Neural cell (in vitro differentiated cells): ENCODE measurements around the gene SLC34A3. TPM values are rescaled to one million over a fixed set of nuclear protein-coding genes. Genes with fewer than 3 reads are reported as not detected.
A peak's percentile ranks its signal among the peaks of the same experiment; 100 is the strongest.

Experiments used
- H2AFZ ChIP-seq: fragments of 200-600, 300-800 bp; sonication (generic), shearing (Covaris generic); 2 replicates; pipeline ENCODE4 v1.6.0; 2014; ENCODE audit warnings: low read depth, mild to moderate bottlenecking, antibody characterized with exemption, low read length, moderate library complexity
- H3F3A ChIP-seq: fragments of 200-600 bp; shearing (Covaris generic); 2 replicates; pipeline ENCODE4 v1.6.1; 2016; ENCODE audit warnings: mild to moderate bottlenecking, moderate library complexity, mixed read lengths, antibody characterized with exemption, low read length; ENCODE audit not compliant: insufficient read depth, poor library complexity, severe bottlenecking
- H3K27ac ChIP-seq: fragments of 200-600, 300-800 bp; sonication (generic), shearing (Covaris generic); 2 replicates; pipeline ENCODE4 v1.5.1; 2014; ENCODE audit warnings: mild to moderate bottlenecking, low read length, moderate library complexity
- H3K27me3 ChIP-seq: fragments of 300-800, 200-600 bp; sonication (generic), shearing (Covaris generic); 2 replicates; pipeline ENCODE4 v1.6.0; 2014; ENCODE audit warnings: mild to moderate bottlenecking, low read depth, low read length, moderate library complexity; ENCODE audit not compliant: insufficient read depth
- H3K36me3 ChIP-seq: fragments of 300-800, 200-600 bp; sonication (generic), shearing (Covaris generic); 2 replicates; pipeline ENCODE4 v1.5.1; 2014; ENCODE audit warnings: mild to moderate bottlenecking, antibody characterized with exemption, low read length, moderate library complexity; ENCODE audit not compliant: insufficient read depth
- H3K4me2 ChIP-seq: fragments of 300-800, 200-600 bp; sonication (generic), shearing (Covaris generic); 2 replicates; pipeline ENCODE4 v1.6.0; 2014; ENCODE audit warnings: mild to moderate bottlenecking, low read length
- H3K4me3 ChIP-seq: fragments of 300-800, 200-600 bp; sonication (generic), shearing (Covaris generic); 2 replicates; pipeline ENCODE4 v1.5.1; 2014; ENCODE audit warnings: mild to moderate bottlenecking, low read length, moderate library complexity
- H3K79me2 ChIP-seq: fragments of 200-600 bp; shearing (Covaris generic); replicated peaks from 2 replicates; pipeline ENCODE4 v1.6.0; 2014; ENCODE audit warnings: mild to moderate bottlenecking, low read length, moderate library complexity; ENCODE audit not compliant: insufficient read depth
- H3K9ac ChIP-seq: fragments of 300-800, 200-600 bp; sonication (generic), shearing (Covaris generic); 2 replicates; pipeline ENCODE4 v1.6.1; 2016; ENCODE audit warnings: mild to moderate bottlenecking, low read length, mixed read lengths
- H3K9me2 ChIP-seq: fragments of 200-600 bp; shearing (Covaris generic); 2 replicates; pipeline ENCODE4 v1.6.1; 2016; ENCODE audit warnings: mild to moderate bottlenecking, low read length, mixed read lengths; ENCODE audit not compliant: insufficient read depth
- H3K9me3 ChIP-seq: fragments of 200-600, 300-800 bp; sonication (generic), shearing (Covaris generic); 2 replicates; pipeline ENCODE4 v1.6.1; 2016; ENCODE audit warnings: mild to moderate bottlenecking, mixed run types, low read length, moderate library complexity, mixed read lengths
- H4K20me1 ChIP-seq: fragments of 200-600 bp; shearing (Covaris generic); 2 replicates; pipeline ENCODE4 v1.6.1; 2016; ENCODE audit warnings: mild to moderate bottlenecking, mixed run types; ENCODE audit not compliant: insufficient read depth
- CTCF ChIP-seq: fragments of 450-650 bp; IDR thresholded peaks from 2 replicates; pipeline ENCODE4 v1.5.1; 2014; ENCODE audit warnings: antibody characterized with exemption, mild to moderate bottlenecking, moderate library complexity; ENCODE audit not compliant: poor library complexity, severe bottlenecking
- EP300 ChIP-seq: fragments of 450-650 bp; conservative IDR thresholded peaks from 2 replicates; pipeline ENCODE4 v1.6.1; 2014; ENCODE audit warnings: antibody characterized with exemption, mild to moderate bottlenecking, moderate library complexity; ENCODE audit not compliant: poor library complexity, severe bottlenecking
- EZH2 ChIP-seq: fragments of 200-600, 300-800 bp; shearing (Covaris generic), sonication (generic); IDR thresholded peaks from 2 replicates; pipeline ENCODE4 v1.6.1; 2014; ENCODE audit warnings: antibody characterized with exemption, low read length, borderline replicate concordance, mild to moderate bottlenecking; ENCODE audit not compliant: insufficient read depth, poor library complexity, severe bottlenecking
- MXI1 ChIP-seq: fragments of 450-650 bp; conservative IDR thresholded peaks from 2 replicates; pipeline ENCODE4 v1.6.1; 2014; ENCODE audit warnings: antibody characterized with exemption, mild to moderate bottlenecking; ENCODE audit not compliant: poor library complexity, severe bottlenecking
- POLR2AphosphoS5 ChIP-seq: IDR thresholded peaks from 2 replicates; pipeline ENCODE4 v1.6.1; 2012
- RAD21 ChIP-seq: fragments of 450-650 bp; conservative IDR thresholded peaks from 2 replicates; pipeline ENCODE4 v1.6.1; 2014; ENCODE audit warnings: antibody characterized with exemption, mild to moderate bottlenecking, moderate library complexity
- REST ChIP-seq: IDR thresholded peaks from 2 replicates; pipeline ENCODE4 v1.6.1; 2012; ENCODE audit warnings: borderline replicate concordance
- SMC3 ChIP-seq: fragments of 450-650 bp; conservative IDR thresholded peaks from 2 replicates; pipeline ENCODE4 v1.6.1; 2014; ENCODE audit warnings: antibody characterized with exemption, mild to moderate bottlenecking, moderate library complexity; ENCODE audit not compliant: poor library complexity
- TAF1 ChIP-seq: IDR thresholded peaks from 2 replicates; pipeline ENCODE4 v1.6.1; 2012; ENCODE audit warnings: low read depth
- polyA plus RNA-seq: library from polyadenylated mRNA; depleted of rRNA; stranded (reverse); fragments of >200 nt; gene quantifications from 2 replicates; pipeline ENCODE4 v1.2.3, GENCODE V29; 2014

SLC34A3 gene
- polyA plus RNA-seq, 1 donor from 2014 or later, result 0.27 TPM

- H3F3A ChIP-seq, result no peaks in the 10 kb centered on the region
- H3K4me3 ChIP-seq, result peak overlapping the region; percentile 98
- TF ChIP-seq EP300, result no peak
- no peak for TF ChIP-seq TAF1
- TF ChIP-seq REST, result no peak
- no peak for TF ChIP-seq CTCF
- TF ChIP-seq MXI1, result no peak
- no peak for TF ChIP-seq RAD21
- no peak for TF ChIP-seq SMC3
- no peak for TF ChIP-seq EZH2
- TF ChIP-seq POLR2AphosphoS5, result no peak
- H3K9ac ChIP-seq, result peak overlapping the region; percentile 85
- peak overlapping the region; percentile 76 for H3K27ac ChIP-seq
- H3K36me3 ChIP-seq, result no peaks in the 10 kb centered on the region
- H3K9me3 ChIP-seq, result no peaks in the 10 kb centered on the region
- no peaks in the 10 kb centered on the region for H4K20me1 ChIP-seq
- peak overlapping the region; percentile 69 for H2AFZ ChIP-seq
- H3K4me2 ChIP-seq, result peak overlapping the region; percentile 95
- no peaks in the 10 kb centered on the region for H3K9me2 ChIP-seq
- H3K27me3 ChIP-seq, result no peaks in the 10 kb centered on the region
- H3K79me2 ChIP-seq, result peaks cover 14% of the 10 kb centered on the region
These were observed 42.6 kb upstream of the SLC34A3 start for GRCh38 chr9:137188086-137188489.

- Histone ChIP-seq H3K36me3 (no peaks in the 10 kb centered on the region), H3K27ac (peak within 1 kb of the TSS; percentile 76), H4K20me1 (no peaks in the 10 kb centered on the region)
These were observed 42.0 kb upstream of the SLC34A3 start, which contains the start of the genes ANAPC2 and SSNA1 for GRCh38 chr9:137188490-137189296. TSS of gene ANAPC2 (minus strand) at chr9:137188560. CDS start at chr9:137188532, 28 bp downstream. TSS of gene SSNA1 (plus strand) at chr9:137188676. CDS start at chr9:137188727, 51 bp downstream.

More at GRCh38 chr9:137188490-137189296, 42.0 kb upstream of the SLC34A3 start, which contains the start of the genes ANAPC2 and SSNA1:
- Histone ChIP-seq H3K9me3 (no peaks in the 10 kb centered on the region), H3K4me3 (peak within 1 kb of the TSS; percentile 98), H3K27me3 (no peaks in the 10 kb centered on the region), H3K9ac (peak within 1 kb of the TSS; percentile 85), H3F3A (no peaks in the 10 kb centered on the region), H3K79me2 (peaks cover 14% of the 10 kb centered on the region), H3K9me2 (no peaks in the 10 kb centered on the region), H3K4me2 (peak within 1 kb of the TSS; percentile 95), H2AFZ (peak within 1 kb of the TSS; percentile 69)
- TF ChIP-seq RAD21, result peak; percentile 27
- peak; percentile 46 for TF ChIP-seq CTCF
- TF ChIP-seq TAF1, result peak; percentile 44
- TF ChIP-seq EP300, result peak; percentile 79
- peak; percentile 93 for TF ChIP-seq MXI1
- TF ChIP-seq EZH2, result no peak
- TF ChIP-seq POLR2AphosphoS5, result no peak
- TF ChIP-seq REST, result peak; percentile 66
- peak; percentile 51 for TF ChIP-seq SMC3
